Middle frontal gyrus (tissue), 1 donor: ENCODE results near the gene PPP2R5C.

Source experiments
- DNase-seq: peaks from one replicate; pipeline ENCODE4 v3.0.0-alpha.2; 2015; ENCODE audit warnings: low spot score; ENCODE audit errors: extremely low spot score

PPP2R5C gene

DNA sequence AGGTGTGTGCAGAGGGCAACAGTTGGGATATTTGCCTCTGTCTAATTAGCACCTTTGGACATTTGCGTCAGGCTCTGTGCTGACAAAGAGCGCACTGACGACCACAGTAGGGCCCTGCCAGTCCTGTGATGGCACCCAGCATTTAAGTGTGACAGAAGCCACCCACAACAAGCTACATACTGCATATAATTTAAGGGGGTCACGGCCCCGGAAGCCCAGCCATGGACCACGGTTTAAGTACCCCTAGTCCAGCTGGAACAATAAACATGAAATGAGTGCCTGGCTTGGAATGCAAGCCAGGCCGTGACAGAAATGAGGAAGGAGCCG, 186.0 kb downstream of the PPP2R5C start:
- no peak for DNase-seq

- peak; percentile 100 for DNase-seq
Measured at GRCh38 chr14:101947904-101948665, 186.6 kb downstream of the PPP2R5C start.

- DNase-seq = no peak
Measured at GRCh38 chr14:101948666-101949216, 187.2 kb downstream of the PPP2R5C start.

DNA sequence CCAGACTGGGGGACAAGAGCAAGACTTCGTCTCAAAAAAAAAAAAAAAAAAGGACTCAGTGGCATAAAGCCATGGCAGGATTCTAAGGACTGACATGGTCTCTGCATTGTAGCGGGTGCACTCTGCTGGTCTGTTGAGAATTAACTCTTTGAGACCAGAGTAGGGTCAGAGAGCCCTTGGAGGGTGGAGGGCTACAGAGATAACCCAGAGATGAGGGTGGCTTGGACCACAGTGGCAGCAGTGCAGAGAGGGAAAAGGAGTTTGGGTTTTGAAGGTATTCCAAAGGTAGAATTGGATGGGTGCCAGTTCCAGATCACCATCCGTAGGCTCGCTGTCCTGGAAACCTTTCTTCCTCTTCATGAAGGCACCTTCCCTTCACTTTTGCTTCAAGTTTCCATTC, 188.6 kb downstream of the PPP2R5C start:
- no peak for DNase-seq

- no peak for DNase-seq
Measured at GRCh38 chr14:101950516-101951215, 189.2 kb downstream of the PPP2R5C start.

- no peak for DNase-seq
Measured at GRCh38 chr14:101953151-101953550, 191.6 kb downstream of the PPP2R5C start.

DNA sequence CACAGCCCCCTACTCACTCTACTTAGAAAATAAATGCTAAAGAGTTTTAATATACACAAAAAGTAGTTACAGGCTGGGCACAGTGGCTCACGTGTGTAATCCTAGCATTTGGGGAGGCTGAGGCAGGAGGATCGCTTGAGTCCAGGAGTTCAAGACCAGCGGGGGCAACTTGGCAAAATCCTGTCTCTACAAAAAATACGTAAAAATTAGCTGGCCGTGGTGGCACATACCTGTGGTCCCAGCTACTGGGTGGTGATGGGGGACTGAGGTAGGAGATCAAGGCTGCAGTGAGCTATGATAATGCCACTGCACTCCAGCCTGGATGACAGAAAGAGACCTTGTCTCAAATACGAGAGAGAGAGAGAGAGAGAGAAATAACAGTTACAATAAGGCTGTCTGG, 193.0 kb downstream of the PPP2R5C start:
- DNase-seq = no peak

DNA sequence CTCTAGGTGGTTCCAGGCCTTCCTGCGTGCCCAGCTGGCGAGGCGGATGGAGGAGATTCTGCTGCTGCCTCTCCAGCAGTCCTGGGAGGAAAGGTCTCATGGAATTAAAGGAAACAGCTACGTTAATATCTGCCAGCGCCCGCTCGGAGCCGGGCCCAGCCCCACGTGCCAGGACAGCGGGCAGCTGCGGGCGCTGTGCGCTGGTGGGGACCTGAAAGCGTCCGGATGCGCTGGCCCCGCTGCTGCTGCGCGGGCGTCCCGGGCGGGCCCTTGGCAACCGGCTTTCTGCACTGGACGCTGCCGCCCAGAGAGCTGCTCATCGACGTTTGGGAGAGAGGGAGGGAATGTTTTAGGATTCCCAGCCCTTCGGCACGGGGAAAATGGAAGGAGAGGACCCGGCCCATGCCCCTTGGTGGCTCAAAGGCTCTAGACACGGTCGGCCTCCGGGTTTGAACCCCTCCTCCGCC, 194.2 kb downstream of the PPP2R5C start:
- no peak for DNase-seq

GRCh38 chr14:101956179-101956885, 194.8 kb downstream of the PPP2R5C start:
- DNase-seq = no peak

GRCh38 chr14:101957406-101958234, 196.1 kb downstream of the PPP2R5C start:
- DNase-seq = no peak

- DNase-seq = no peak
Measured at GRCh38 chr14:101958418-101959180, 197.1 kb downstream of the PPP2R5C start.

DNA sequence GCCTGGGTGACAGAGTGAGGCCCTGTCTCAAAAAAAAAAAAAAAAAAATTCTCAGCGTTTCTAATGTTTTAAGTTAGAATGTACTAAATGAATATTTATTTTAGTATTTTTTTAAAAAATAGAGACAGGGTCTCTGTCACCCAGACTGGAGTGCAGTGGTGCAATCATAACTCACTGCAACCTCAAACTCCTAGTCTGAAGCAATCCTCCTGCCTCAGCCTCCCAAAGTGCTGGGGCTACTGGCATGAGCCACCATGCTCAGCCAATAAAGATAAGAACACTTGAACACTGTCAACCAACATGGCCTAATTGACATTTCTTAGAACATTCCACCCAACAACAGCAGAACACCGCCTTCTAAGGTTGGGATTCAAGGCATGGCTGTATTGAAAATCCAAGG, 197.8 kb downstream of the PPP2R5C start:
- DNase-seq = no peak

- DNase-seq = no peak
Measured at GRCh38 chr14:101960225-101960624, 198.7 kb downstream of the PPP2R5C start.

GRCh38 chr14:101961011-101961721, 199.7 kb downstream of the PPP2R5C start:
- DNase-seq = no peak

- DNase-seq = no peak
Measured at GRCh38 chr14:101961746-101962502, 200.4 kb downstream of the PPP2R5C start.

DNA sequence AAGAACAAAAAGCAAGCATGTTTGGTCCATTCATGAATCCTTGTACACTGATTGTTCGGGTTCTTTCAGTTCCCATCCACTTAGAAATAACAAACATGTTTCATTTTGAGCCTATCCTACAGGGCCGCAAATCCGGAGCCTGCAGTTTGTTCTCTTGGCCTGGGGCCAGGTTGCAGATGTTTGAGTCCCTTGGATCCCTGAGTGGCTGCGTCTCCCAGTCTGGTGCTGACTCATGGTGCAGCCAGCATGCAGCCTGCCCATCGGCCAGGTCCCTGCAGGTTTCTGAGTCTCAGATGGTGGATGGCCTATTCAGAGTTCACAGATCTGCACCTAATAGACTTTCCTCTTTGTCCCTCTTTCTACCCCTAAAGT, 201.0 kb downstream of the PPP2R5C start:
- no peak for DNase-seq

- DNase-seq = no peak
Measured at GRCh38 chr14:101963052-101963451, 201.5 kb downstream of the PPP2R5C start.

DNA sequence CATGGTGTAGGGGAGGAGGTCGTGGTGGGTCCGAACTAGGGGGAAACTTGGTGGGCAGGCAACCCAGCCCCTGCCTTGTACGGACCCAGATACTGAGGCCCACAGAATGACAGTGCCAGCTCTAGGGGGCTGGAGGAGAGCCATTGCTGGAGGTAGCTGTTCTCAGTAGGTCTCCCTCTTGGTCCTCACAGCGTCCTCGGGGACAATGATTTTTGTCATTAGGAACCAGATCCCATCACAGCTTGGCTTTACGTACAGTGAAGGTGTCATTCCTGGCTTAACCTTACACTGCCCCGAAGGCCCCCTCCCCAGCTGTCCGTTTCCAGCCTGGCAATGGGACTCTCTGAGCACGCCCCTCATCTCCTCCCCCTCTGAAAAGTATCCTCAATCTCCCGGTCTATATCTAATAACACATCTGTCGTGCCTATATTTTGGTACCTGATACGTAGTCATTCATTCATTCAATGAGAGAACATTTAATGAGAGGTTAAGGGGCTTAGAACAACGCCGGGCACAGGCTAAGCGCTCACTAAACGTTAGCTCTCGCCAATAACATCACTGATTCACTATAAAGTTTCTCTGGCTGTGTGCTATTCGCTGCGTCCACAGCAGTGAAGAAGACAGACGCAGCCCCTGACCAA, 202.3 kb downstream of the PPP2R5C start:
- DNase-seq = no peak
